Esophagus squamous epithelium (tissue), 5 donors: ENCODE results near the gene CDIPT. TPM values are rescaled to one million over a fixed set of nuclear protein-coding genes. Genes with fewer than 3 reads are reported as not detected.
"Not testable (repeated sequence)": the region's sequence is repeated elsewhere in the genome, so short reads cannot be mapped to it uniquely, and the experiment has no call there.

Experiments
- DNase-seq: peaks from one replicate; lab custom pipeline; 2025; lab: John Stamatoyannopoulos, UW
- H3K27ac ChIP-seq, 4 donors: fragments of 200-600 bp; sonication (generic); one replicate each; pipeline ENCODE4 v1.5.1; 2016 to 2019; ENCODE audit warnings: mild to moderate bottlenecking in 1 of 4
- H3K27me3 ChIP-seq, 4 donors: fragments of 200-600 bp; sonication (generic); 1 replicate in 3 of 4; 2 replicates in 1 of 4; pipeline versions ENCODE4 v1.5.1 to v1.6.0; 2017 to 2021; ENCODE audit warnings: antibody characterized with exemption in 1 of 4
- H3K36me3 ChIP-seq, 3 donors: fragments of 200-600 bp; sonication (generic); one replicate each; pipeline ENCODE4 v1.5.1; 2016 to 2019
- H3K4me1 ChIP-seq, 3 donors: fragments of 200-600 bp; sonication (generic); one replicate each; pipeline ENCODE4 v1.5.1; 2017 to 2019
- H3K4me3 ChIP-seq, 4 donors: fragments of 200-600 bp; sonication (generic); 1 replicate in 3 of 4; 2 replicates in 1 of 4; pipeline ENCODE4 v1.5.1; 2016 to 2019; ENCODE audit warnings: mild to moderate bottlenecking in 2 of 4, moderate library complexity in 1 of 4
- H3K9me3 ChIP-seq, 3 donors: fragments of 200-600 bp; sonication (generic); one replicate each; pipeline ENCODE4 v1.5.1; 2016 to 2019
- POLR2A ChIP-seq, 4 donors: fragments of 450-650 bp; IDR thresholded peaks; one replicate each; pipeline ENCODE4 v1.6.1; 2017; ENCODE audit warnings: antibody characterized with exemption in 4 of 4, mild to moderate bottlenecking in 4 of 4, moderate library complexity in 3 of 4
- WGBS, 2 donors: methylation state at CpG; one replicate each; pipeline ENCODE4 v1.1.5; 2018; 5-methylcytosine and 5-hydroxymethylcytosine counted together
- intact Hi-C: fragments of 100-400 bp; cut with DNase I; formaldehyde crosslinking; loops from one replicate; pipeline ENCODE4 v1.15.0; 2022
- total RNA-seq, 4 donors: library from RNA; depleted of rRNA; stranded (reverse); fragments of >200 nt; gene quantifications; one replicate each; pipeline ENCODE4 v1.1.0, GENCODE V29; 2016
- TF ChIP-seq, protein P1 (sequence below), 6 experiments: fragments of 450-650 bp in 4 of 6; fragments of 200-600 bp in 2 of 6; sonication (generic) in 2 of 6; IDR thresholded peaks; one replicate each; pipeline ENCODE4 v1.5.1; 2016 to 2019; ENCODE audit warnings: antibody characterized with exemption in 6 of 6, mild to moderate bottlenecking in 4 of 6, moderate library complexity in 4 of 6
- donor health status: DM: yes; HTN: yes; CAD: no.

Gene CDIPT
- total RNA-seq, 4 donors from 2014 or later, result 34.6 to 78.8 (median 44.6) TPM

DNA sequence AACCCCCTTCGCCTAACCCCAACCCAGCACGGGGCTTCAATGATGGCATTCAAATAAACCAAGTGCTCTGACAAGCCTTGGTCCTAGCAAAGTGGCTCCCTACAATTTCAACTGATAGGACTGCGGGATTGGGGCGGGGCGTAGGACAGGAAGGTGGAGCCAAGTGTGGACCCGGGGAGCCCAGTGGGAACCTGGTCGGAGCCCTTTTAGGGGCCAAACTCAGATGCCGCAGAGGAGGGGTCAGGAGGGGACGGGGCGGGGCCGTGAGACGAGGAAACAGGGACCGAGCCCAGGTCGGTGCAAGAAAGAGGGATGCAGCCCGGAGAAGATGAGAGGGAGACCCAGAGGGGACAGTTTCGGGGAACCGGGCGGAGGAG, 13.2 kb upstream of the CDIPT start:
- TF ChIP-seq POLR2A (IDR thresholded peaks at IDR 0.05), result no peak
- TF ChIP-seq, protein P1, sequence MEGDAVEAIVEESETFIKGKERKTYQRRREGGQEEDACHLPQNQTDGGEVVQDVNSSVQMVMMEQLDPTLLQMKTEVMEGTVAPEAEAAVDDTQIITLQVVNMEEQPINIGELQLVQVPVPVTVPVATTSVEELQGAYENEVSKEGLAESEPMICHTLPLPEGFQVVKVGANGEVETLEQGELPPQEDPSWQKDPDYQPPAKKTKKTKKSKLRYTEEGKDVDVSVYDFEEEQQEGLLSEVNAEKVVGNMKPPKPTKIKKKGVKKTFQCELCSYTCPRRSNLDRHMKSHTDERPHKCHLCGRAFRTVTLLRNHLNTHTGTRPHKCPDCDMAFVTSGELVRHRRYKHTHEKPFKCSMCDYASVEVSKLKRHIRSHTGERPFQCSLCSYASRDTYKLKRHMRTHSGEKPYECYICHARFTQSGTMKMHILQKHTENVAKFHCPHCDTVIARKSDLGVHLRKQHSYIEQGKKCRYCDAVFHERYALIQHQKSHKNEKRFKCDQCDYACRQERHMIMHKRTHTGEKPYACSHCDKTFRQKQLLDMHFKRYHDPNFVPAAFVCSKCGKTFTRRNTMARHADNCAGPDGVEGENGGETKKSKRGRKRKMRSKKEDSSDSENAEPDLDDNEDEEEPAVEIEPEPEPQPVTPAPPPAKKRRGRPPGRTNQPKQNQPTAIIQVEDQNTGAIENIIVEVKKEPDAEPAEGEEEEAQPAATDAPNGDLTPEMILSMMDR (IDR thresholded peaks at IDR 0.05), result no peak
- H3K4me1 ChIP-seq, result peaks cover 0 to 16% (median 12%) of the 10 kb centered on the region in 3 donors
- H3K27me3 ChIP-seq, result peaks cover 7 to 60% (median 14%) of the 10 kb centered on the region in 4 donors
- 17 to 25% methylated on average over 9 to 16 of the region's 18 CpGs for WGBS, 2 donors
- DNase-seq, result no peak
- intact Hi-C loops, result no loop called here
- H3K9me3 ChIP-seq, result no peaks in the 10 kb centered on the region
- peak overlapping the region in 2 of 4 donors; percentile 28 to 50 for H3K4me3 ChIP-seq
- H3K27ac ChIP-seq, result no peak overlapping the region
- H3K36me3 ChIP-seq, result no peaks in the 10 kb centered on the region

DNA sequence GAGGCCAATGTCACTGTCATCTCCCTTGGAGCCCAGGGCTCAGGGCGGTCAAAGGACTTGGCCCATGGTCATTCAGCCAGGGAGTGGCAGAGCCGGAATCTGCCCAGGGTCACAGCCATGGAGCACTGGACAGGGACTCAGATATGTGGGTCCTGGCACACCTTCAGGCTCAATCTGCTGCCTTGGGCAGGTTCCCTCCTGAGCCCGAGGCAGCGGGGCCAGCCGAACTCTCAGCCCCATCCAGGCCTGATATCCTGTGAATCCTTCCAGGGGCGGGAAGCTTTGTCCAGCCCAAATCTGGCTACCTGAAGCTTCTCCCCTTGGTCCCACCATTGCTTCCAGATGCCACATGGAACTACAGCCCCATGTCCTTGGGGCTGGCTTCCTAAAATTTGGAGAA, 12.2 kb upstream of the CDIPT start:
- Histone ChIP-seq H3K27ac (no peak overlapping the region), H3K4me1 (peaks cover 0 to 16% (median 12%) of the 10 kb centered on the region in 3 donors), H3K36me3 (no peaks in the 10 kb centered on the region), H3K9me3 (no peaks in the 10 kb centered on the region), H3K4me3 (no peak overlapping the region), H3K27me3 (peaks cover 7 to 55% (median 14%) of the 10 kb centered on the region in 4 donors)
- intact Hi-C loops, result no loop called here
- TF ChIP-seq, protein P1 (IDR thresholded peaks at IDR 0.05), result no peak
- TF ChIP-seq POLR2A (IDR thresholded peaks at IDR 0.05), result no peak
- whole genome bisulfite sequencing, 2 donors, result 82 to 91% methylated on average over 3 to 4 of the region's 6 CpGs
- no peak for DNase-seq

DNA sequence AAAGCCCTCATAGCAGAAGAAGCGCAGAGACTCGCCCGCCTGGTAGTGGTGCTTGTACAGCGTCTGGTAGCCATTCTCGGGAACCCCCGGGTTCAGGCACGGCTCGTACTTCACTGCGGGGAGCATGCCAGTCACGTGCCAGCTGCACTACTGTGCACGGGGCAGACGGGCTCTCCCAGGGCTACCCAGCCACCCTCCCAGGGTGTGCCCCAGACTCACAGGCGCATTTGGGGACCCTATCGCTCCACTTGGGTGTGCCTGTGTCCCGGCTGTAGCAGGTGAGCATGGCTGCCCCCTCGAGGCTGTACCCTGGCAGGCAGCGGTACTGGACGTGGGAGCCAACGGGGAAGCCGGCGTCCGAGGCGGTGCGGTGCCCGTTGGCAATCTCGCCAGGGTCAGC, 10.3 kb upstream of the CDIPT start:
- no peaks in the 10 kb centered on the region for H3K9me3 ChIP-seq
- no peak overlapping the region for H3K27ac ChIP-seq
- peaks cover 7 to 37% (median 13%) of the 10 kb centered on the region in 4 donors for H3K27me3 ChIP-seq
- no peak for DNase-seq
- 88% methylated on average over 5 of the region's 26 CpGs; no CpG with 5 or more reads in 1 of the 2 donors for WGBS, 2 donors
- no peaks in the 10 kb centered on the region for H3K36me3 ChIP-seq
- TF ChIP-seq POLR2A (IDR thresholded peaks at IDR 0.05), result no peak
- TF ChIP-seq, protein P1 (IDR thresholded peaks at IDR 0.05), result no peak
- no peak overlapping the region for H3K4me3 ChIP-seq
- H3K4me1 ChIP-seq, result peaks cover 0 to 16% (median 12%) of the 10 kb centered on the region in 3 donors
- intact Hi-C loops, result no loop called here

DNA sequence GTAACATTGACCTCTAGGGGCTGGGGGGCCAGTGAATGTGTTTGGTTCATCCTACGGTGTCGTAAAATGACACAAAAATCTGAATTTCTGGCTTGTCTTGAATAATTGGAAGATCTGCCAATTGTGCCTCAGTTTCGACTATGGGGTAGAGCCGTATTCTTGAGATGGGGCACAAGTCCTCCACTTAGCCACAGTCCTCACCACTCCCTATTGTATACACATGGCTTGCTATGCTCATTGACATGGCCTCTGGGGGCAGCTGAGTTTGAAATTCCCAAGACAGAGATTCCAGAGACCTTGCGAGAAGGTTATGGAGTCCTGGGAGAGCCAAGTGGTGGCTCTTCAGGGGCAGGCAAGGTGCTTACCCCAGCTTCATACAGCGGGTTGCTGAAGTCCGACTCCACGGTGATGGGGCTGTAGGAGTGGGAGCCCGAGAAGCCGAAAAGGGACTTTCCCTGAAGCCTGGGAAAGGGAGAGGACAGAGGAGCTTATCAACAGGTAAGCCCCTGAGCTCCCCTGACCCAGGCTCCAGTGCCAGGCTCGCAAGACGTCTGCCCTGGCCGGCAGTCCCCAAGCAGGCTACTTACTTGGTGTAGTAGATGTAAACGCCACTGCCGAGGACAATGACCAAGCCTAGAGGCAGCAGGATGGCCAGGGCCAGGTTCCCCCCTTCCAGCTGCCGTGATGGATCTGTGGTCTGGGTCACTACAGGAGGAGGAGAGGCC, 9.0 kb upstream of the CDIPT start:
- no peak for TF ChIP-seq POLR2A (IDR thresholded peaks at IDR 0.05)
- TF ChIP-seq, protein P1 (IDR thresholded peaks at IDR 0.05), result no peak
- Histone ChIP-seq H3K27me3 (peaks cover 4 to 24% (median 6%) of the 10 kb centered on the region in 4 donors), H3K36me3 (no peaks in the 10 kb centered on the region), H3K4me1 (peaks cover 0 to 9% (median 6%) of the 10 kb centered on the region in 3 donors), H3K4me3 (no peak overlapping the region), H3K27ac (no peak overlapping the region), H3K9me3 (no peaks in the 10 kb centered on the region)
- no peak for DNase-seq
- 87 to 93% methylated on average over 9 to 10 of the region's 16 CpGs for WGBS, 2 donors
- intact Hi-C loops, result no loop called here

DNA sequence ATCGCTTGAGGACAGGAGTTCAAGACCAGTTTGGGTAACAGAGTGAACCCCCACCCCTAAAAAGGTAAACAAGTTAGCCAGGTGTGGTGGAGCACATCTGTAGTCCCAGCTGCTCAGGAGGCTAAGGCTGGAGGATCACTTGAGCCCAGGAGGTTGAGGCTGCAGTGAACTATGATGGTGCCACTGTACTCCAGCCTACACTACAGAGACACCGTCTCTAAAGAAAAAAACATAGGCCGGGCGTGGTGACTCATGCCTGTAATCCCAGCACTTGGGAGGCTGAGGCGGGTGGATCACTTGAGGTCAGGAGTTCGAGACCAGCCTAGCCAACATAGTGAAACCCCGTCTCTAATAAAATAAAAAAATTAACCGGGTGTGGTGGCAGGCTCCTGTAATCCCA, 6.0 kb upstream of the CDIPT start:
- WGBS, 2 donors, result 72 to 77% methylated on average over 8 of the region's 8 CpGs
- intact Hi-C loops, result not testable (repeated sequence)

More for the DNA sequence above, 6.0 kb upstream of the CDIPT start:
- not testable (repeated sequence) for H3K4me1 ChIP-seq, DNase-seq, H3K36me3 ChIP-seq, H3K9me3 ChIP-seq, H3K27me3 ChIP-seq, H3K4me3 ChIP-seq, H3K27ac ChIP-seq
